ENCODE measurements around the gene CDK5RAP2. TPM values are rescaled to one million over a fixed set of nuclear protein-coding genes. Genes with fewer than 3 reads are reported as not detected.

CDK5RAP2 gene
- polyA plus RNA-seq, 1 donor = 75.8 TPM

DNA sequence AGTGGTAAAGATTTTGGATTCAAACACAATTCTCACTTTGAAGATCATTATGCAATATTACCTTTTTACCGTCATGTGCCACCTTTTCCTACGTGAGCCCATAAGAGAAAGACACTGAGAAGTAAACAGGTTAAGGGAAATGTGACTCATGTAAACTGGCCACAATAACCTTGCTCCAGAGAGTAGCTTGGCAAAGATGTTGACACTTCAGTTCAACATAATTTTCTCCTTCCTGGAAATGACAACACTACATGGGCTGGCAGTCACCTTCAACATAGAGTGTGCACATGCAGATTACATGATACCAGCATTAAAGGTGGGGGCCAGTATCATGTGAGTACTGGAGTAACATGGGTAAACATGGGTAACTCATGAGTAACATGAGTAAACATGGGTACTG lies 141.9 kb downstream of the CDK5RAP2 start:
- DNase-seq = no peak

DNA sequence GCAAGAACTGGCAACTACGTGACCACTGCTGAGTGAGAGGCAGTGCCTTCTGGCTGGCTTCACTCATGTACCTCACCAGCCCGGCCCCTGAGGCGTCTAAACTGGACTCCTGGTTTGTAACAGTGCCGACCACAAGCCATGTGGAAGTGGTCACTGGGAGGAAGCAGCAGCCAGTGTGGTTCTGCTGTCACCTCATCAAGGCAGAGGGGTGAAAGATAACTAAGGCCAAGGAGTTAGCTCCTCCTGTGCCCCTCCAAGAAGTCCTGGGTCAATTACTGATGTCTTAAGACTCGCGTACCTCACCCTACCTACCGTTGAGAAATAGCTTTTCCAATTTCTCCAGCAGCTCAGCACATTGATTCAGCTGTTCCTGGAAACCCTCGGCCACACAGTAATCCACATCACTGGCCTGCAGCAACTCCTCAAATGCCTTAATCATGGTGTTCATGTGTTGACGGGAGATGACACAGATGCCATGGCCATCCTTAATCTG lies 142.9 kb downstream of the CDK5RAP2 start:
- no peak for DNase-seq

GRCh38 chr9:120436446-120436845 lies 143.5 kb downstream of the CDK5RAP2 start:
- no peak for DNase-seq

DNA sequence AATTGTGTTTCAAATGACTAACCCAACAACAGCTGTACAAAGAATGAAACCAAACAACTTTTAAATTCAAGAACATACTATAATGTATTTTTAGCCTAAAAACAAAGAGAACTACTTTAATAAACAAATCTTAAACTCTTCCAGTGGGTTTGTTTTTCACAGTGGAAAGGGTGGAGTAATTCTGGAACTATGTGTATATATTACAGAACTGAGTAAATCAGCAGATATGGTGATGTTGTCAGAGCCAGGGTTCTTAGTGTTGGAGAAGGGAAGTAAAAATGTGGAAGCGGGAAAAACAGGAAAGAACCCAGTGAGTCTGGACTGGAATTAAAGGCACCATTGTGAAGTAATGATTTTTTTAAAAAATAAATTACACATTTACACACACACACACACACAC lies 144.9 kb downstream of the CDK5RAP2 start:
- DNase-seq = no peak

DNA sequence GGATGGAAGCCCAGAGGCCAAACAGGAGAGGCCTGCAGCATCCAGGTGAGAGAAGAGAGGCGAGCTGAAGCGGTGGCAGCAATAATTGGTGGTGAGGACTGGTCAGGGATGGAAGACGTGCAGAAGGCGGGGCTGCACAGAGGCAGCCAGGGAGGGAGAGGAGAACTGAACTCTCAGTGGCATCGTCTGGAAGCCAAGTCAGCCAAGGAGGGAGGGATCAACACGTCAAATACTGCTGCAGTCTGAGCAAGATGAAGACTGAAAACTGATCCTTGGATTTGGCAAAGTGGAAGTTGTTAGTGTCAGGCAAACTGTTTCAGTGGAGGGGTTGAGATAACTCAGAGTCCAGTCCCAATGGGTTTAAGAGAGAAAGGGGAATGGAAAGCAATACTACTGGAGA lies 145.4 kb downstream of the CDK5RAP2 start:
- DNase-seq = no peak

DNA sequence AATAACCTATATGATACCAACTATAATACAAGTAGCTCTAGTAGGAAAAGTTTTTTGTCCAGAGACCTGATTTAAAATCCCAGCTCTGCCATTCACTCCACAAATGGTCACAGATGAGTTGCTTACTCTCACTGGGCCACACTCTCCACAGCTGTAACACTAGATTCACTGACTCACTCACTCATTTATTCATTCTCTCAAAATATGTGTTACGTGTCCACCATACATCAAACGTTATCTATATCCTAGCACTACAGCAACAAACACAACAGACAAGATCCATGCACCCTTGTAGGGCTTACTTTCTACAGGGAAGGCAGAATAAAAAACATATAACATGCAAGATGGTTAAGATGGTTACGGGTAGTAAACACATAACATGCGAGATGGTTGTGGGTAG lies 146.3 kb downstream of the CDK5RAP2 start:
- no peak for DNase-seq

DNA sequence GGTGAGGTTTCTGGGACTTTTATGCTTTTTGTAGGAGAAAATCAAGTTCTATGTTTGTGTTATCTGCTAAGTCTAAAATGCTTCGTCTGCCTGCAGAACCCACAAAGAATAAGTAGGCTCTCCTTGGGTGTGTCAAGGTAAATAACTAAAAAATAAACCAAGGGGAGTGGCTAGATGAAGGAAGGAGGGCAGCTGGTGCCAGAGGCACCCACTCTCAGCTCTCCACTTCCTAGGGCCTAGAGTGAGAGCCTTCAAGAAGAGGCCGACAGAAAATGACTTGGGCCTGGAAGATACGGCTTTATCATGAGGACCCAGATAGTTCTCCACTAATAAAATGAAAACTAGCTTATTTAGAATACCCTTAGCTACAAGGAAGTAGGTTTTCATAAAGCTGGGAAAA lies 147.4 kb downstream of the CDK5RAP2 start:
- DNase-seq = no peak

DNA sequence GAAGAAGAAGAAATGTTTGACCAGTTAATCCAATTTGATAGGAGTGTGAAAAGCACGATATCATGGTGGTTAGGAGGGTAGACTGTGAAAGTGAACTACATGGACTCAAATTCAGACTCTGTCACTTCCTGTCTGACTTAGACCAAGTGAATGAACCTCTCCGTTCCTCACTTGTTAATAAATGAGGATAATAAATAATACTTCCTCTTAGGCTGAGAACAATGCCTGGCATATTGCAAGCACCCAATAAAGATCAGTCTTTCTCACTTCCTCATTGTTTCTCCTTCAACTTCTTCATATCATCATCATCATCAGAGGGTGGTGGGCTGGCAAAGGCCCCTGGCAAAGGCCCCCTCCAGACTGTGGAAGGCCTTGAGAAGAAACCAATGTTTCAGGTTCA lies 148.7 kb downstream of the CDK5RAP2 start:
- DNase-seq = no peak

DNA sequence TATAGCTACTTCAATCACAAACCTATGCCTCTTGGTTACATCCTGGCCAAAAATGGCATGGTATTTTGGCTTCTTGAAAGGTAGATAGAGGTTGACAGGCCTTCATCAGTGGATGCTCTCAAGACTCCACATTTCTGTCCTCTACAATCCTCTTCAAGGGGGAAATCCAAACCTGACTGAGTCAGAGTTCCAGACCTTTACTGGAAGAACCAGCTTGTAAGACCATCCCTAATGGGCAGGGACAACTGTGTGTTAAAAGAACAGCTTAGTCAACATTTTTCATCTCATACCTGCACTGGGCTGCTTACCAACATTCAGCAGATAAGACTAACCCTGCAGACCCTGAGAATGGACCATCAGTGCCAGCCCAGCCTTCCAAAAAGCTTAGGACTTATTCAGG lies 155.7 kb downstream of the CDK5RAP2 start:
- no peak for DNase-seq

DNA sequence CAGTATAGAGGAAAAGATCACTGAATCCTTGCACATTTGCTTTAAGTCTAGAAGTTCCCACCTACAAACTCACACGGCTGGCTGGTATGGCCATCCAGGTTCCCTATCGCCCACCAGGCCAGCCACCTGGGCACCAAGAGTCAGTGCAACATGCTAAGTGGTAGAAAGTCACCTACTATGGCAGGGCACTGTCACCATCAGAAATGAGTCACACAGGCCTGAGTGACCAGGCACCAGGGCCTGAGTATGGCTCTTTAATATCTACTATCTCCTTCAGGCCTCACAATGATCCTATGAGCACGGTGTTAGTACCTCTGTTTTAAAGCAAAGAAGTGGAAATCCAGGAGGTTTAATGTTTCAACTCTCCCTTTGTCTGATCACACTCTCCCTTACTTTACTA lies 156.2 kb downstream of the CDK5RAP2 start:
- DNase-seq = no peak

DNA sequence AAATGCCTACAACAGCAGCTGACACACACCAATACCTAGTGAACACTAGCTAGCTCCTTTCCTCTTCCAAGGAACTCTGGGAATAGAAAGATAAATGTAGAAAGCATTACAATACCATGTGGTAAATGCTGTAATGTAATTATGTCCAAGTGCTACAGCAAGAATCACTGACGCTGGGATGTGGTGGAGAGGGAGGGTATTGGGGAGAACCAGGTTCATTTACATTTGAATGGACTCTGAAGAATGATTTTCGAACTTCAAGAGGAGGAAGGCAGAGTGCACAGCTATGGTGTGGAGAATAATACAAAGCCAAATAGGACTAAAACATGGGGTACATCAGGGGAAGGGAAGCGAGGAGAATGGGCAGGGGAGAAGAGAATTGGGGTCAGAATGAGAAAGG lies 158.0 kb downstream of the CDK5RAP2 start:
- DNase-seq = no peak

- DNase-seq = no peak
Measured at GRCh38 chr9:120418315-120418714, 161.7 kb downstream of the CDK5RAP2 start.

GRCh38 chr9:120416781-120417427 lies 163.1 kb downstream of the CDK5RAP2 start:
- no peak for DNase-seq

DNA sequence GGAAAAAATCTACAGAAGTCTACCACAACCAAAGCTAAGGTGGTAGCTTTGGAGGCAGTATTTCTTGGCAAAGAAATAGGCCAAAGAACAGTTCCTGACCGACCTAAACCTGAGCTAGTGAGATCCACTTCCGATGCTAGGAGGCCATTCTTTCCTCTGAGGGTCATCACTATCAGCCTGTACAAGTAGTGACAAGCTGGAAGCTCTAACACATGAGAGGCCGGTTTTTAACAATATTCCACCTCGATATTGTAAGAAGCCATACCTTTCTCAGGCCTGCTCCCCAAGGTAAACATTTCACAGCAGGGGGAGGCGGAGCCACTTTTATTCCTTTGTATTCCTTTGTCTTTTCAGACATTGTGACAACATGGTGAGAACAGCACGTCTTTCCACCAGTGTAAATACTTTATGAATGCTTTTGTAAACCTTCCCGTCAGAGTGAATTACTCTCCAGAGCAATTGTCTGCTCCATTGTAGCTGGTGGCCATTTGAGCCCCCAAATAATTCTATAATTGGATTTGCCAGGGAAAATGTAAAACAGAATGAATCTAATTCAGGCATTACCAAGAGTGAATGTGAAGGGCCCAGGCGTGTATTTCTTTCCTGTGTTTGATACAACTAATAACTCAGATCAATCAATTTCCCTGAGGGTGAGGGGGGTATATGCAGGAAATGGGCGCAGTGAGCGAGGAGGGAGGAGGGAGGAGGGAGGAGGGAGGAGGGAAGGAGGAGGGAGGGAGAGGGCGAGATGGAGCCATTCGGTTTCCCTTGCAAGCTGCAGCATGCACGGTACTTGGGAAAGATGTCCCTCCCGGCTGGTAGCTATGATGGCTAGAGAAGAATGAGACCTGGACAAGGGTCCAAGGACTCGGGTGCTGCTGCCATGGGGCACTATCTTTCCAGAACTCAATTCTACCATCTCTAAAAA lies 166.6 kb downstream of the CDK5RAP2 start:
- DNase-seq = no peak

DNA sequence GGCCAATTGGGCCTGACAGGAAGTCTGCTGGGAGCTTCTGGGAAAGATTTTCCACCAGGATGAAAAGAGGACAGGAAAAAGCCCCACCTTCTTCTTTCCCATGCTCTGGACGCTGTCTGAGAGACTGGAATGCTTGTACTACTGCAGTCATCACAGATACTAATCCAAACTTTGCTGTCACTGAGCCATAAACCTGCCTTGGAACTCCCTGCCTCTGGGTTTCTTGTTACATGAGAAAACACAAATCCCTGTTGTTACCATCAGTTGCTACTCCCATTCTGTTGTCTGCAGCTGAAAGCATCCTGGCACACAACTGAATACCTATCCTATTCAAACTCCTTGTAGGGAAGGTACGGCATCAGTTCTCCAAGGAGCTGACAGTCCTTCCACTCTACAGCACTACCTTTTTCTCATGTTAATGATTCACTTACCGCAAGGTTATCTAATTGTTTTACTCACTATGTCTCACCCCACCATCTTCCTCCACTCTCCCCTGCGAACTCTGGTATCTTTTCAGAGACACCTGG lies 167.5 kb downstream of the CDK5RAP2 start:
- peak; percentile 34 for DNase-seq

DNA sequence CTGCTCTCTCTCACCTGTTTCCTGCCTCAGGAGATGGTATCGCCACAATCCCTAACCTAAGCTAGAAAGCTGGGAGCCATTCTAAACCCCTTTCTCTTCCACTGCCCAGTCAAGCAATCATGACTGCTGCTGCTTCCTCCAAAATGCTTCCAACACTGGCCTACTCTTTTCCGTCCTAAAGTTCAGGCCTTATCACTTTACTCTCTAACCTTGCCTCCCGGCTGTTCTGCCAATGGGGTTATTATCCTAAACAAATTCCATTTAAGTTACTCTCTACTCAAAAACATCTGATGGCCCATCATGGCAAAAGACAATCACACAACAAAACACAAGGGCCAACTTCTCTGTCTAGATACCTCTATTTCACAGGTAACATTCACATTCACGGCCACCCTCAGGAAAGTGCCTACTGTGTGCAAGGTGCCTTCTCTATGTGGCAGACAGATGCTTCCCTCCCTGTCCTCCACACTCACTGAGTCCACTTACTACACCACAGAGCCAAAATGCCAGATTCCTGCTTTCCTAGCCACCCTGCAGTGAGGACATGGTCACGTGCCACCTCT lies 168.0 kb downstream of the CDK5RAP2 start:
- no peak for DNase-seq

DNA sequence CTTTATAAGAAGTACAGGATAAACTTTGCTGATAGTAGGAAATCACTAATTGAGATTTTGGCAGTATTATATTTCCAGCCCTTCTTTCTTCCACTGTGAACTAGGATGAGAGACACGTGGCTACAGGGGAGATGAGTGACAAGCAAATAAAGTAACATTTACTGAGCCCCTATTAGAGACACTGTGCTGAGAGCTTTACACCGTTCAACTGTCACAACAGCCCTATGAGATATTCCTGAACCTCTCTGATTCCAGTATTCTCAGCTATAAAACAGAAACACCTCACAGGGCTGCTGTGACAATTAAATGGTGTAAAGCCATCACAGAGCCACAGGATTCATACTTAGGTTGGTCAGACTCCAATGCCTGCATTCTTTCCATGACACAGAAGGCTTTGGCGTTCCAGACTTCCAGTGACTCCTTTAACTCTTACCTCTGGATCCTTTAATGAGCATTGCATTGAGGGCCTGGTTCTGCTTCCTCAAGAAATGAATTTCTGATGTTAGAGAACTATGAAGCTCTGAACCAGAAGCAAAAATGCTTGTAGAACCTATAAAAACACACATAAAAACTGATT lies 169.0 kb downstream of the CDK5RAP2 start:
- DNase-seq = no peak

DNA sequence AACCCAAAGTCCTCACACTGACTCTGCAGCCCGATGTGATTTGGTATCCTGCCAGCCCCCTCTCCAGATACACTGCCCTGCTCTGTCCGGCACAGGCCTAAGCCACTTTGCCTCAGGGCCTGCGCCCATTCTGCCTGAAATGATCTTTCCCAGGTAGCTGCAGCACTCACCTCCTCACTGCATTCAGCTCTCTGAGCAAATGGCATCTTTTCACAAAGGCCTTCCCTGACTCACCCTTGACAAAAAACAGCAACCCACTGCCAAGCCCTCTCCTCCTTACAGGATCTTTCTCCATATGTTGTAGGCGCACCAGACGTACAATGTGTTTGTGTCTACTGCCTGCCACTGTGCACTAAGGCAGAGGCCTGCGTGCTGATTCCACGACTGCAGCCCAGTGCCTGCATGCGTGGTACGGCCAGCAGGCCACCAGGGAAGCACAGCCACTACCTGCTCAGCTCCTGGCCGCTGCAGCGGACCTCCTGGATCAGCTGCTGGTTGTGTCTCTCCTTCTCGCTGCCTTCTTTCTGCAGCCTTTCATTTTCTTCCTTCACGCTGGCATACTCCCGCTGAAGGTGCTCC lies 171.2 kb downstream of the CDK5RAP2 start:
- DNase-seq = no peak

GRCh38 chr9:120405860-120406259 lies 174.1 kb downstream of the CDK5RAP2 start:
- DNase-seq = no peak

GRCh38 chr9:120405134-120405533 lies 174.8 kb downstream of the CDK5RAP2 start:
- DNase-seq = no peak

DNA sequence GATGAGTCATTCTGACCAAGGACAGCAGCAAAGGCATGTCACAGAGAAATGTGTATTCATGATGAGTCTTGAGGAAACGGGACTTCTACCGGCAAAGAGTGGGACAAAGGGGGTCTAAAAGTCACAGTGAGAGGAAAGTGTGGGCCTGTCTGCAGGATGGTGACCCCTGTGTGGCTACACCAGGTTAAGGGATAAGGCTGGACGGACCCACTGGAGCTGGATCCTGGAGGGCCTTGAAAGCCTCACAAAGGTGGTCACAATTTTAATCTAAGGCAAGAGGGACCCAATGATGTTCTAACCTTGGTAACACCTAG lies 176.5 kb downstream of the CDK5RAP2 start:
- no peak for DNase-seq

Data from left kidney (tissue), 2 donors.